WTC11 (cell line): ENCODE results near the gene PLA2G2D.

Source experiments
- CTCF ChIP-seq: fragments of 200-600 bp; IDR thresholded peaks from 2 replicates; pipeline ENCODE4 v1.8.0; 2022; ENCODE audit warnings: antibody characterized with exemption
- E2F4 ChIP-seq: sonication (generic); formaldehyde crosslinking; IDR thresholded peaks from 2 replicates; pipeline ENCODE4 v1.8.1; 2022; ENCODE audit warnings: low read depth, mild to moderate bottlenecking, moderate library complexity, missing genetic modification reagents, borderline replicate concordance
- ETV6 ChIP-seq: sonication (generic); formaldehyde crosslinking; IDR thresholded peaks from 2 replicates; pipeline ENCODE4 v1.8.1; 2022; ENCODE audit warnings: mild to moderate bottlenecking, missing genetic modification reagents
- MAX ChIP-seq: sonication (generic); formaldehyde crosslinking; IDR thresholded peaks from 2 replicates; pipeline ENCODE4 v1.8.0; 2022; ENCODE audit warnings: mild to moderate bottlenecking, missing genetic modification reagents
- SP1 ChIP-seq: sonication (generic); formaldehyde crosslinking; conservative IDR thresholded peaks from 2 replicates; pipeline ENCODE4 v1.8.1; 2022; ENCODE audit warnings: missing genetic modification reagents
- USF1 ChIP-seq: sonication (generic); formaldehyde crosslinking; IDR thresholded peaks from 2 replicates; pipeline ENCODE4 v1.8.0; 2022; ENCODE audit warnings: mild to moderate bottlenecking, missing genetic modification reagents
- ZNF232 ChIP-seq: sonication (generic); formaldehyde crosslinking; IDR thresholded peaks from 2 replicates; pipeline ENCODE4 v1.8.0; 2022; ENCODE audit warnings: mild to moderate bottlenecking, missing genetic modification reagents
- ZNF281 ChIP-seq: sonication (generic); formaldehyde crosslinking; IDR thresholded peaks from 2 replicates; pipeline ENCODE4 v1.8.0; 2023; ENCODE audit warnings: mild to moderate bottlenecking, missing genetic modification reagents

- TF ChIP-seq ETV6 (CRISPR knock-in tag), result no peak
- TF ChIP-seq ZNF232 (CRISPR knock-in tag), result no peak
- TF ChIP-seq E2F4 (CRISPR knock-in tag), result no peak
- no peak for TF ChIP-seq ZNF281
- TF ChIP-seq SP1 (CRISPR knock-in tag), result no peak
- no peak for TF ChIP-seq MAX (CRISPR knock-in tag)
- TF ChIP-seq CTCF, result no peak
- TF ChIP-seq USF1 (CRISPR knock-in tag), result no peak
These were observed 26.0 kb downstream of the PLA2G2D start for GRCh38 chr1:20093303-20093702.
